Placental epithelial cell (primary cell): ENCODE measurements around the gene DCAF10. TPM values are rescaled to one million over a fixed set of nuclear protein-coding genes. Genes with fewer than 3 reads are reported as not detected.

Experiments used
- total RNA-seq: library from RNA; depleted of rRNA; stranded (reverse); fragments of >200 nt; gene quantifications from 2 replicates; pipeline ENCODE4 v1.2.3, GENCODE V29; 2012

Gene DCAF10
- total RNA-seq: 22.8 and 23.6 TPM in 2 replicates

DNA sequence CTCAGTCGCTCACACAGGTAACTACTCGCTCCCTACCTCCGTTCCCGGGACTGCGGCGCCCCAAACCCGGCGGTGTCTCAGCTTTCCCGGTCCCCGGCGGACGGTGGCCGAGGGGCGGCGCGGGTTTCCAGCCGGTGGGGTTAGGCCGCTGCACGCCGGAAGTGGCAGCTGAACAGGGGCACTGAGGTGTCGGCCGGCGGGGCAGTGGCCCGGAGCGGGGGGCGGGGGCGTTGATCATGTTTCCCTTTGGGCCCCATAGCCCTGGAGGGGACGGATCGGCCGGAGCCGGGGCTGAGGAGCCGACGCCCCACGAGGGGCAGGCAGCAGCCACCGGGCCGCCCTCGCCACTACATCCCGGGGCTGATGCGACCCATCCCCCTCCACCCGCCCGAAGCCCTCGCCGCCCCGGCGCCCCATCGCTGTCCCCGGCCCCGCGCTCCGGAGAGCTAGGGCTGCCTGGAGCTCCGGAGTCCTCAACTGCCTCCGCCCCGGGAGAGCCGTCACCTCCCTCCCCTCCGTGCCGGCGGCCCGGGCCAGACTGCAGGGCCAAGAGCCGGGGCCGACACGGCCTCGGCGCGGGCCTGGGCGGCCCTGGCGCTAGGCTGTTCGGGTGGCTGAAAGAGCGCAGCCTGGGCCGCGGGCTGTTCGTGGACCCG is at the start of gene DCAF10:
TSS of gene DCAF10 (plus strand) at position 167 of the 656 bp plus-strand sequence. CDS start at position 237, 70 bp downstream.

GRCh38 chr9:37753489-37754190 is 47.0 kb upstream of the DCAF10 start, which contains the start of gene TRMT10B:
Gene TRMT10B, plus strand, starts transcription at chr9:37753805. Its CDS starts 8,127 bp downstream, at chr9:37761932.

DNA sequence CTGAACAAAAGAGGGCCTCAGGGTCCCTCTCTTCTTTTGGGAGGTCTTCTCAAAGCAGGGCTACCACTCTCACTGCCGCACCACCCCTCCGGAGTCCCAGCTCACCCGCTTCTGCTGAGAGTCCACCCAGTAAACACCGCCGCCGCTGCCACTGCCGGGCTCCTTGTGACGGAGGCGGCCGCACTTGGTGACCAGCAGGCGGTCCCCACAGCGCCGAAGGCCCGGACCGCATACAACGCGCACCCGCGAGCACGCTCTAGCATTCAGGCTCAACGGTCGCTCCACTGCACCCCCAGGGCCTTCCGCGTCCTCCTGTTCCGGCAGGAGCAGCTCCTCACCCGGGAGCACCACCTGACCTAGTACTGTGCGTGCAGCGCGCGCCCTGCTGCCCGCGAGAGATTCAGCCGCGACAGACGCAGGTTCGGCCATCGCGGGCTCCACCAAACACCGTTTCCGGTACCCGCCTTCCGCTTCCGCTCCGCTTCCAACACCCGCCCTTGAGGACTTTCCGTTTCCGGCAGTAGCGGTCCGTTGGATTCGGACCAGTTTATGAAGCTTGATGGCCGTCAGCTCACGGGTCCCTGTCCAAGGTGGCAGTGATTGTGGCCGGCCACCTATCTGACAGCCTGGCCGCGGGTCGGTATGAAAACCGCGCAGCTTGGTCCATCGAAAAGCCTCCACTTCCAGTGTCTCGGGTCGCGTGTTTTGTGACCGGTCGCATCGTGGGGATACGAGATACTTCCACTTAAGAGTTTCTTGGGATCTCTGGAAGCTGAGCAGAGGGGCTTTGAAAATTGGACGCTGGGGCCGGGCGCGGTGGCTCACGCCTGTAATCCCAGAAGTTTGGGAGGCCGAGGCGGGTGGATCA is 15.7 kb upstream of the DCAF10 start, which contains the start of gene EXOSC3:
TSS of gene EXOSC3 (minus strand) at position 449 of the 868 bp plus-strand sequence. CDS start at position 429, 20 bp downstream.

GRCh38 chr9:37903647-37904444 is 103.2 kb downstream of the DCAF10 start, which contains the start of gene SLC25A51:
Gene SLC25A51, minus strand, starts transcription at chr9:37904127. Its CDS starts 15,577 bp downstream, at chr9:37888550.

Other genes starting within 250 kb of the DCAF10 start
- gene FBXO10, start 224.4 kb upstream of the DCAF10 start, total RNA-seq: 7.6 and 8.6 TPM in 2 replicates
- gene TOMM5, start 208.2 kb upstream of the DCAF10 start, total RNA-seq: 78.7 and 78.9 TPM in 2 replicates
- gene FRMPD1, start 149.8 kb upstream of the DCAF10 start, total RNA-seq: not detected in 2 replicates
- gene TRMT10B, start 47.0 kb upstream of the DCAF10 start, total RNA-seq: 1.7 and 7.1 TPM in 2 replicates
- 11.4 and 75.8 TPM in 2 replicates for gene EXOSC3, start 15.7 kb upstream of the DCAF10 start, total RNA-seq
- 37.7 and 51.7 TPM in 2 replicates for gene SLC25A51, start 103.3 kb downstream of the DCAF10 start, total RNA-seq